GM18507 (cell line): Measurements from ENCODE around the gene OGFOD3.

ENCODE experiments used
- DNase-seq: peaks from one replicate; pipeline ENCODE4 v3.0.0; 2011; ENCODE audit warnings: low read depth; ENCODE audit not compliant: insufficient read length; ENCODE audit errors: extremely low spot score
- FAIRE-seq: peaks from 2 replicates; lab custom pipeline; 2011; peaks lifted over from hg19 to GRCh38; lab: Jason Lieb, UNC

The OGFOD3 gene

GRCh38 chr17:82449131-82449882, 30.9 kb upstream of the OGFOD3 start:
- DNase-seq = peak; percentile 54
- FAIRE-seq = peak; percentile 93

- DNase-seq = no peak
- FAIRE-seq = no peak
Observed at GRCh38 chr17:82447876-82448275, 29.5 kb upstream of the OGFOD3 start.

GRCh38 chr17:82446649-82447048, 28.3 kb upstream of the OGFOD3 start:
- FAIRE-seq = no peak
- no peak for DNase-seq

GRCh38 chr17:82446124-82446523, 27.7 kb upstream of the OGFOD3 start:
- no peak for FAIRE-seq
- DNase-seq = no peak

GRCh38 chr17:82445542-82445941, 27.2 kb upstream of the OGFOD3 start:
- DNase-seq (no peak), FAIRE-seq (no peak)

GRCh38 chr17:82444941-82445521, 26.6 kb upstream of the OGFOD3 start:
- no peak for DNase-seq
- no peak for FAIRE-seq

GRCh38 chr17:82444284-82444893, 26.0 kb upstream of the OGFOD3 start:
- FAIRE-seq = no peak
- no peak for DNase-seq

- FAIRE-seq (no peak), DNase-seq (no peak)
Observed at GRCh38 chr17:82443465-82444283, 25.3 kb upstream of the OGFOD3 start.

- DNase-seq (no peak), FAIRE-seq (no peak)
Observed at GRCh38 chr17:82442643-82443464, 24.5 kb upstream of the OGFOD3 start.

GRCh38 chr17:82441691-82442487, 23.5 kb upstream of the OGFOD3 start:
- FAIRE-seq (peak; percentile 9), DNase-seq (no peak)

GRCh38 chr17:82440991-82441627, 22.7 kb upstream of the OGFOD3 start:
- DNase-seq (no peak), FAIRE-seq (no peak)

GRCh38 chr17:82440469-82440981, 22.1 kb upstream of the OGFOD3 start:
- no peak for DNase-seq
- peak; percentile 64 for FAIRE-seq

GRCh38 chr17:82439829-82440365, 21.5 kb upstream of the OGFOD3 start:
- FAIRE-seq (no peak), DNase-seq (no peak)

GRCh38 chr17:82439194-82439828, 20.9 kb upstream of the OGFOD3 start:
- DNase-seq (no peak), FAIRE-seq (no peak)

GRCh38 chr17:82438401-82439193, 20.2 kb upstream of the OGFOD3 start:
- DNase-seq (no peak), FAIRE-seq (no peak)

- DNase-seq = no peak
- no peak for FAIRE-seq
Observed at GRCh38 chr17:82437325-82437668, 18.9 kb upstream of the OGFOD3 start.
